ENCODE data around the gene FXYD2. TPM values are rescaled to one million over a fixed set of nuclear protein-coding genes. Genes with fewer than 3 reads are reported as not detected.

FXYD2 gene
- total and polyA plus RNA-seq, 7 experiments from 2014 or later: 3.1 to 25.6 (median 5.6) TPM

GRCh38 chr11:117789241-117789640, 35.3 kb downstream of the FXYD2 start:
- Histone ChIP-seq H3K9me3 (ENCODE audit: control insufficient read depth in 2 of 3, low read length in 3 of 3) (no peaks in the 10 kb centered on the region), H3K27me3 (ENCODE audit: control insufficient read depth in 2 of 2, insufficient read depth in 2 of 2, low read length in 2 of 2) (peaks cover 16 to 17% of the 10 kb centered on the region in 2 donors), H3K27ac (ENCODE audit: low read depth, low read length) (no peak overlapping the region), H3K4me3 (ENCODE audit: low read length) (no peak overlapping the region), H3K4me1 (ENCODE audit: control insufficient read depth in 2 of 2, insufficient read depth in 2 of 2, low read length in 2 of 2) (no peaks in the 10 kb centered on the region), H3K36me3 (ENCODE audit: control insufficient read depth in 2 of 3, insufficient read depth in 3 of 3, low read length in 3 of 3) (no peaks in the 10 kb centered on the region)
- Mint-ChIP-seq H3K27me3 (peaks cover 27 to 64% (median 45%) of the 10 kb centered on the region in 5 donors), H3K9me3 (no peaks in the 10 kb centered on the region), H3K27ac (no peak overlapping the region), H3K4me3 (no peak overlapping the region), H3K36me3 (no peaks in the 10 kb centered on the region), H3K4me1 (peaks cover 0 to 6% (median 0%) of the 10 kb centered on the region in 7 donors)
- ChIA-PET POLR2A (no interaction called here), CTCF (interaction anchor here (1.3 to 1.4 kb wide), 2 partner anchors 158 to 382 kb away, joined by 4 read pairs; no protein-coding TSS in a partner anchor)
- DNase-seq (no peak), ATAC-seq (no peak)
- intact Hi-C loops (cut with micrococcal nuclease): no loop called here

- Histone ChIP-seq H3K9me3 (ENCODE audit: control insufficient read depth in 2 of 3, low read length in 3 of 3) (no peaks in the 10 kb centered on the region), H3K27me3 (ENCODE audit: control insufficient read depth in 2 of 2, insufficient read depth in 2 of 2, low read length in 2 of 2) (no peaks in the 10 kb centered on the region), H3K4me1 (ENCODE audit: control insufficient read depth in 2 of 2, insufficient read depth in 2 of 2, low read length in 2 of 2) (no peaks in the 10 kb centered on the region), H3K27ac (ENCODE audit: low read depth, low read length) (no peak overlapping the region), H3K36me3 (ENCODE audit: control insufficient read depth in 2 of 3, insufficient read depth in 3 of 3, low read length in 3 of 3) (no peaks in the 10 kb centered on the region), H3K4me3 (ENCODE audit: low read length) (no peak overlapping the region)
- ChIA-PET CTCF (no interaction called here), POLR2A (no interaction called here)
- H3K36me3 Mint-ChIP-seq: no peaks in the 10 kb centered on the region
- ATAC-seq (no peak), DNase-seq (no peak)
- no peaks in the 10 kb centered on the region for H3K9me3 Mint-ChIP-seq
- H3K4me3 Mint-ChIP-seq: no peak overlapping the region
- intact Hi-C loops (cut with micrococcal nuclease): no loop called here
- H3K27ac Mint-ChIP-seq: no peak overlapping the region
- H3K27me3 Mint-ChIP-seq: peaks cover 19 to 61% (median 30%) of the 10 kb centered on the region in 5 donors
- H3K4me1 Mint-ChIP-seq: no peaks in the 10 kb centered on the region
Observed at GRCh38 chr11:117786135-117786870, 38.2 kb downstream of the FXYD2 start.

GRCh38 chr11:117782101-117782500, 42.4 kb downstream of the FXYD2 start:
- intact Hi-C loops (cut with micrococcal nuclease): no loop called here
- Mint-ChIP-seq H3K27me3 (peaks cover 19 to 62% (median 22%) of the 10 kb centered on the region in 5 donors), H3K9me3 (no peaks in the 10 kb centered on the region), H3K4me1 (no peaks in the 10 kb centered on the region), H3K4me3 (no peak overlapping the region), H3K27ac (no peak overlapping the region), H3K36me3 (peaks cover 0 to 3% (median 0%) of the 10 kb centered on the region in 5 donors)
- Histone ChIP-seq H3K27me3 (ENCODE audit: control insufficient read depth in 2 of 2, insufficient read depth in 2 of 2, low read length in 2 of 2) (no peaks in the 10 kb centered on the region), H3K36me3 (ENCODE audit: control insufficient read depth in 2 of 3, insufficient read depth in 3 of 3, low read length in 3 of 3) (no peaks in the 10 kb centered on the region), H3K9me3 (ENCODE audit: control insufficient read depth in 2 of 3, low read length in 3 of 3) (no peaks in the 10 kb centered on the region), H3K4me3 (ENCODE audit: low read length) (no peak overlapping the region), H3K27ac (ENCODE audit: low read depth, low read length) (no peak overlapping the region), H3K4me1 (ENCODE audit: control insufficient read depth in 2 of 2, insufficient read depth in 2 of 2, low read length in 2 of 2) (no peaks in the 10 kb centered on the region)
- ChIA-PET POLR2A (no interaction called here), CTCF (no interaction called here)
- no peak for DNase-seq
- ATAC-seq: no peak

GRCh38 chr11:117781627-117782026, 42.9 kb downstream of the FXYD2 start:
- Mint-ChIP-seq H3K36me3 (peaks cover 0 to 3% (median 0%) of the 10 kb centered on the region in 5 donors), H3K27me3 (peaks cover 20 to 60% (median 24%) of the 10 kb centered on the region in 5 donors), H3K9me3 (no peaks in the 10 kb centered on the region), H3K4me3 (no peak overlapping the region), H3K27ac (no peak overlapping the region), H3K4me1 (no peaks in the 10 kb centered on the region)
- H3K36me3 ChIP-seq (ENCODE audit: control insufficient read depth in 2 of 3, insufficient read depth in 3 of 3, low read length in 3 of 3): no peaks in the 10 kb centered on the region
- H3K4me1 ChIP-seq (ENCODE audit: control insufficient read depth in 2 of 2, insufficient read depth in 2 of 2, low read length in 2 of 2): no peaks in the 10 kb centered on the region
- no peak for DNase-seq
- no peak overlapping the region for H3K4me3 ChIP-seq (ENCODE audit: low read length)
- POLR2A ChIA-PET: no interaction called here
- H3K27ac ChIP-seq (ENCODE audit: low read depth, low read length): no peak overlapping the region
- CTCF ChIA-PET: no interaction called here
- ATAC-seq: no peak
- H3K9me3 ChIP-seq (ENCODE audit: control insufficient read depth in 2 of 3, low read length in 3 of 3): no peaks in the 10 kb centered on the region
- intact Hi-C loops (cut with micrococcal nuclease): no loop called here
- no peaks in the 10 kb centered on the region for H3K27me3 ChIP-seq (ENCODE audit: control insufficient read depth in 2 of 2, insufficient read depth in 2 of 2, low read length in 2 of 2)

GRCh38 chr11:117780456-117780855, 44.1 kb downstream of the FXYD2 start:
- H3K27ac Mint-ChIP-seq: no peak overlapping the region
- no peaks in the 10 kb centered on the region for H3K9me3 Mint-ChIP-seq
- H3K36me3 Mint-ChIP-seq: peaks cover 0 to 3% (median 0%) of the 10 kb centered on the region in 5 donors
- Histone ChIP-seq H3K36me3 (ENCODE audit: control insufficient read depth in 2 of 3, insufficient read depth in 3 of 3, low read length in 3 of 3) (no peaks in the 10 kb centered on the region), H3K27ac (ENCODE audit: low read depth, low read length) (no peak overlapping the region), H3K9me3 (ENCODE audit: control insufficient read depth in 2 of 3, low read length in 3 of 3) (no peaks in the 10 kb centered on the region), H3K4me1 (ENCODE audit: control insufficient read depth in 2 of 2, insufficient read depth in 2 of 2, low read length in 2 of 2) (no peaks in the 10 kb centered on the region), H3K4me3 (ENCODE audit: low read length) (no peak overlapping the region), H3K27me3 (ENCODE audit: control insufficient read depth in 2 of 2, insufficient read depth in 2 of 2, low read length in 2 of 2) (no peaks in the 10 kb centered on the region)
- H3K4me3 Mint-ChIP-seq: no peak overlapping the region
- intact Hi-C loops (cut with micrococcal nuclease): no loop called here
- DNase-seq (no peak), ATAC-seq (no peak)
- peaks cover 20 to 48% (median 28%) of the 10 kb centered on the region in 5 donors for H3K27me3 Mint-ChIP-seq
- ChIA-PET CTCF (no interaction called here), POLR2A (no interaction called here)
- H3K4me1 Mint-ChIP-seq: no peaks in the 10 kb centered on the region

- Mint-ChIP-seq H3K9me3 (no peaks in the 10 kb centered on the region), H3K4me1 (no peaks in the 10 kb centered on the region), H3K4me3 (no peak overlapping the region), H3K27ac (no peak overlapping the region), H3K27me3 (peaks cover 0 to 19% (median 16%) of the 10 kb centered on the region in 5 donors), H3K36me3 (peaks cover 0 to 3% (median 0%) of the 10 kb centered on the region in 5 donors)
- POLR2A ChIA-PET: no interaction called here
- Histone ChIP-seq H3K27ac (ENCODE audit: low read depth, low read length) (no peak overlapping the region), H3K27me3 (ENCODE audit: control insufficient read depth in 2 of 2, insufficient read depth in 2 of 2, low read length in 2 of 2) (no peaks in the 10 kb centered on the region), H3K4me1 (ENCODE audit: control insufficient read depth in 2 of 2, insufficient read depth in 2 of 2, low read length in 2 of 2) (no peaks in the 10 kb centered on the region), H3K9me3 (ENCODE audit: control insufficient read depth in 2 of 3, low read length in 3 of 3) (no peaks in the 10 kb centered on the region), H3K36me3 (ENCODE audit: control insufficient read depth in 2 of 3, insufficient read depth in 3 of 3, low read length in 3 of 3) (no peaks in the 10 kb centered on the region), H3K4me3 (ENCODE audit: low read length) (no peak overlapping the region)
- intact Hi-C loops (cut with micrococcal nuclease): no loop called here
- CTCF ChIA-PET: no interaction called here
- ATAC-seq (no peak), DNase-seq (no peak)
Observed at GRCh38 chr11:117774553-117774952, 50.0 kb downstream of the FXYD2 start.

GRCh38 chr11:117772360-117772759, 52.2 kb downstream of the FXYD2 start:
- Mint-ChIP-seq H3K4me3 (no peak overlapping the region), H3K27me3 (peaks cover 0 to 15% (median 4%) of the 10 kb centered on the region in 5 donors), H3K36me3 (no peaks in the 10 kb centered on the region), H3K4me1 (no peaks in the 10 kb centered on the region), H3K9me3 (no peaks in the 10 kb centered on the region), H3K27ac (no peak overlapping the region)
- Histone ChIP-seq H3K9me3 (ENCODE audit: control insufficient read depth in 2 of 3, low read length in 3 of 3) (no peaks in the 10 kb centered on the region), H3K4me1 (ENCODE audit: control insufficient read depth in 2 of 2, insufficient read depth in 2 of 2, low read length in 2 of 2) (no peaks in the 10 kb centered on the region), H3K27me3 (ENCODE audit: control insufficient read depth in 2 of 2, insufficient read depth in 2 of 2, low read length in 2 of 2) (no peaks in the 10 kb centered on the region), H3K36me3 (ENCODE audit: control insufficient read depth in 2 of 3, insufficient read depth in 3 of 3, low read length in 3 of 3) (no peaks in the 10 kb centered on the region), H3K4me3 (ENCODE audit: low read length) (no peak overlapping the region), H3K27ac (ENCODE audit: low read depth, low read length) (no peak overlapping the region)
- ATAC-seq (no peak), DNase-seq (no peak)
- CTCF ChIA-PET: no interaction called here
- intact Hi-C loops (cut with micrococcal nuclease): no loop called here
- POLR2A ChIA-PET: interaction anchor here (0.6 kb wide), 1 partner anchor 445 kb away, joined by 5 read pairs; the partner anchor contains the start of gene CEP164

Measured in naive thymus-derived CD4-positive, alpha-beta T cell (primary cell).